SK-N-SH (cell line): ENCODE measurements around the gene HRK. TPM values are rescaled to one million over a fixed set of nuclear protein-coding genes. Genes with fewer than 3 reads are reported as not detected.
A peak's percentile ranks its signal among the peaks of the same experiment; 100 is the strongest.

ENCODE experiments used
- CTCF ChIA-PET: fragments of 300-600, 350-600 bp; formaldehyde crosslinking; extraction: SDS; loops from one replicate; lab custom pipeline; 2021; lab: Yijun Ruan, JAX
- POLR2A ChIA-PET: fragments of 350-600 bp; sonication (Branson Sonifier 250); formaldehyde crosslinking; extraction: SDS; loops from one replicate; lab custom pipeline; 2020; ENCODE audit warnings: antibody characterized with exemption, inconsistent platforms; lab: Yijun Ruan, JAX
- DNase-seq: peaks from one replicate; pipeline ENCODE4 v3.0.0; 2012
- H2AFZ ChIP-seq: fragments of 200-600 bp; sonication (generic); 2 replicates; pipeline ENCODE4 v1.8.1; 2016; ENCODE audit warnings: antibody characterized with exemption, mild to moderate bottlenecking, low read depth
- H3F3A ChIP-seq: fragments of 200-600 bp; sonication (generic); replicated peaks from 2 replicates; pipeline ENCODE3; 2016; ENCODE audit warnings: antibody characterized with exemption, mild to moderate bottlenecking; ENCODE audit not compliant: insufficient read depth
- H3K27ac ChIP-seq, 2 experiments: fragments of 200-500 bp in 1 of 2; fragments of 200-600 bp in 1 of 2; sonication (Bioruptor generic) in 1 of 2; sonication (generic), shearing (Covaris generic) in 1 of 2; 2 replicates each; pipeline versions ENCODE4 v1.5.1 to v1.6.1; 2014 to 2016; ENCODE audit warnings: low read depth in 2 of 2, inconsistent platforms in 1 of 2, low read length in 1 of 2, mild to moderate bottlenecking in 1 of 2, mixed read lengths in 1 of 2
- H3K27me3 ChIP-seq: fragments of 200-600 bp; sonication (generic), shearing (Covaris generic); 2 replicates; pipeline ENCODE4 v1.6.1; 2016; ENCODE audit warnings: mixed run types; ENCODE audit not compliant: insufficient read depth
- H3K36me3 ChIP-seq, 2 experiments: fragments of 200-500 bp in 1 of 2; fragments of 200-600 bp in 1 of 2; sonication (Bioruptor generic) in 1 of 2; sonication (generic) in 1 of 2; replicated peaks in 1 of 2; 2 replicates each; pipeline versions ENCODE3 to v1.5.1; 2014 to 2016; ENCODE audit warnings: low read length in 1 of 2, mild to moderate bottlenecking in 1 of 2; ENCODE audit not compliant: insufficient read depth in 2 of 2, control insufficient read depth in 1 of 2
- H3K4me1 ChIP-seq, 2 experiments: fragments of 200-500 bp in 1 of 2; fragments of 200-600 bp in 1 of 2; sonication (Bioruptor generic) in 1 of 2; sonication (generic), shearing (Covaris generic) in 1 of 2; 2 replicates each; pipeline versions ENCODE4 v1.5.1 to v1.6.1; 2014 to 2016; ENCODE audit warnings: low read depth in 1 of 2, low read length in 1 of 2, mixed run types in 1 of 2; ENCODE audit not compliant: insufficient read depth in 2 of 2, control insufficient read depth in 1 of 2
- H3K4me2 ChIP-seq: fragments of 200-600 bp; sonication (generic), shearing (Covaris generic); 2 replicates; pipeline ENCODE4 v1.6.1; 2017; ENCODE audit warnings: mixed run types
- H3K4me3 ChIP-seq, 2 experiments: fragments of 200-500 bp in 1 of 2; fragments of 200-600 bp in 1 of 2; sonication (Bioruptor generic) in 1 of 2; sonication (generic), shearing (Covaris generic) in 1 of 2; 2 replicates each; pipeline versions ENCODE4 v1.5.1 to v1.8.1; 2014 to 2016; ENCODE audit warnings: low read depth in 2 of 2, inconsistent platforms in 1 of 2, low read length in 1 of 2, mild to moderate bottlenecking in 1 of 2, mixed read lengths in 1 of 2, moderate library complexity in 1 of 2
- H3K79me2 ChIP-seq: fragments of 200-600 bp; sonication (generic); 2 replicates; pipeline ENCODE4 v1.8.1; 2017; ENCODE audit warnings: mild to moderate bottlenecking; ENCODE audit not compliant: insufficient read depth
- H3K9ac ChIP-seq: fragments of 200-600 bp; sonication (generic); 2 replicates; pipeline ENCODE4 v1.6.1; 2017; ENCODE audit warnings: mixed run types
- H3K9me2 ChIP-seq: fragments of 200-600 bp; sonication (generic); 2 replicates; pipeline ENCODE4 v1.6.1; 2017; ENCODE audit warnings: mixed run types
- H3K9me3 ChIP-seq: fragments of 200-600 bp; sonication (generic); 2 replicates; pipeline ENCODE4 v1.6.1; 2017; ENCODE audit warnings: mixed run types, mild to moderate bottlenecking, moderate library complexity
- H4K20me1 ChIP-seq: fragments of 200-600 bp; sonication (generic); 2 replicates; pipeline ENCODE4 v1.6.1; 2017; ENCODE audit warnings: mild to moderate bottlenecking, mixed run types; ENCODE audit not compliant: insufficient read depth
- CHD2 ChIP-seq: fragments of 150-350 bp; IDR thresholded peaks from 2 replicates; pipeline ENCODE4 v1.6.1; 2018; ENCODE audit warnings: low read length; ENCODE audit not compliant: partially characterized antibody
- CTCF ChIP-seq: fragments of 200-600 bp; sonication (generic); IDR thresholded peaks from 2 replicates; pipeline ENCODE4 v1.6.1; 2017; ENCODE audit warnings: antibody characterized with exemption, mild to moderate bottlenecking, moderate library complexity
- ELF1 ChIP-seq: IDR thresholded peaks from 2 replicates; pipeline ENCODE4 v1.4.0; 2012
- EP300 ChIP-seq, 2 experiments: IDR thresholded peaks; 2 replicates each; pipeline versions ENCODE4 v1.4.0 to v1.6.1; 2012; ENCODE audit warnings: borderline replicate concordance in 1 of 2, low read depth in 1 of 2, low read length in 1 of 2
- EZH2phosphoT487 ChIP-seq: fragments of 200-600 bp; sonication (generic); IDR thresholded peaks from 2 replicates; pipeline ENCODE4 v1.6.1; 2017; ENCODE audit warnings: low read depth, mixed run types, mild to moderate bottlenecking, antibody characterized with exemption, moderate library complexity, borderline replicate concordance
- FOSL2 ChIP-seq: IDR thresholded peaks from 2 replicates; pipeline ENCODE4 v1.4.0; 2012; ENCODE audit warnings: low read depth, mild to moderate bottlenecking, moderate library complexity, borderline replicate concordance
- FOXJ3 ChIP-seq: sonication (generic); formaldehyde crosslinking; IDR thresholded peaks from 2 replicates; pipeline ENCODE4 v1.5.1; 2020; ENCODE audit warnings: mild to moderate bottlenecking, missing genetic modification reagents
- FOXM1 ChIP-seq: IDR thresholded peaks from 2 replicates; pipeline ENCODE4 v1.4.0; 2012; ENCODE audit warnings: low read depth, mild to moderate bottlenecking
- GABPA ChIP-seq: IDR thresholded peaks from 2 replicates; pipeline ENCODE4 v1.4.0; 2012; ENCODE audit warnings: low read depth, mild to moderate bottlenecking
- IRF3 ChIP-seq: fragments of 150-350 bp; IDR thresholded peaks from 2 replicates; pipeline ENCODE4 v1.6.1; 2016; ENCODE audit warnings: mild to moderate bottlenecking, low read depth, low read length
- JUND ChIP-seq: IDR thresholded peaks from 2 replicates; pipeline ENCODE4 v1.4.0; 2012
- MEF2A ChIP-seq: IDR thresholded peaks from 2 replicates; pipeline ENCODE4 v1.4.0; 2012; ENCODE audit warnings: low read depth, borderline replicate concordance
- NFIC ChIP-seq: IDR thresholded peaks from 2 replicates; pipeline ENCODE4 v1.4.0; 2012; ENCODE audit warnings: borderline replicate concordance
- PBX3 ChIP-seq: IDR thresholded peaks from 2 replicates; pipeline ENCODE4; 2012
- POLR2AphosphoS5 ChIP-seq: IDR thresholded peaks from 2 replicates; pipeline ENCODE4 v1.6.1; 2012; ENCODE audit warnings: low read depth, low read length
- RCOR1 ChIP-seq: fragments of 150-350 bp; IDR thresholded peaks from 2 replicates; pipeline ENCODE4 v1.6.1; 2017; ENCODE audit warnings: antibody characterized with exemption, low read length
- TCF12 ChIP-seq: IDR thresholded peaks from 2 replicates; pipeline ENCODE4 v1.4.0; 2012
- TEAD4 ChIP-seq: IDR thresholded peaks from 2 replicates; pipeline ENCODE4 v1.4.0; 2012; ENCODE audit warnings: mild to moderate bottlenecking, borderline replicate concordance; ENCODE audit not compliant: insufficient read depth
- USF2 ChIP-seq: fragments of 150-350 bp; IDR thresholded peaks from 2 replicates; pipeline ENCODE4 v1.6.1; 2017; ENCODE audit warnings: antibody characterized with exemption, low read length, low read depth, borderline replicate concordance
- YY1 ChIP-seq: IDR thresholded peaks from 2 replicates; pipeline ENCODE4 v1.4.0; 2012; ENCODE audit warnings: low read depth, mild to moderate bottlenecking
- WGBS: methylation state at CpG from one replicate; pipeline ENCODE4 v1.1.6; 2017; ENCODE audit warnings: low lambda C conversion rate; 5-methylcytosine and 5-hydroxymethylcytosine counted together
- polyA plus RNA-seq, 3 experiments: library from polyadenylated mRNA; depleted of rRNA; stranded (reverse); fragments of >200 nt; gene quantifications; 2 replicates each; pipeline ENCODE4 v1.2.3, GENCODE V29; 2012

HRK gene
- polyA plus RNA-seq, 1 of the 3 experiments (the other 2 are of a cell fraction) = 0.02 TPM

- H3K4me1 ChIP-seq = peaks cover 0 to 9% of the 10 kb centered on the region in 2 experiments; a peak in 1 of 4 replicates
- POLR2A ChIA-PET = no interaction called here
- H2AFZ ChIP-seq = no peak overlapping the region
- H3K4me3 ChIP-seq = no peak overlapping the region
- no peak overlapping the region for H3K9ac ChIP-seq
- peak overlapping the region; percentile 52; the same call in 1 of the 2 replicates for H3K4me2 ChIP-seq
- no peaks in the 10 kb centered on the region; the same call in 1 of the 2 replicates for H3K27me3 ChIP-seq
- no peak for DNase-seq
- H4K20me1 ChIP-seq = no peaks in the 10 kb centered on the region
- H3K9me2 ChIP-seq = no peaks in the 10 kb centered on the region
- no peak overlapping the region for H3K27ac ChIP-seq
- no peaks in the 10 kb centered on the region for H3K79me2 ChIP-seq
- no peaks in the 10 kb centered on the region for H3K36me3 ChIP-seq
- 36% methylated on average over 5 of the region's 5 CpGs for WGBS
- TF ChIP-seq FOXM1 (no peak), GABPA (no peak), CTCF (no peak), EP300 (IDR thresholded peaks at IDR 0.05; ENCODE audit: borderline replicate concordance in 1 of 2, low read depth in 1 of 2, low read length in 1 of 2) (no peak), PBX3 (no peak), FOXJ3 (no peak), RCOR1 (no peak), TCF12 (no peak), FOSL2 (no peak), EZH2phosphoT487 (no peak), CHD2 (no peak), JUND (no peak), MEF2A (no peak), IRF3 (no peak), TEAD4 (no peak), POLR2AphosphoS5 (no peak), YY1 (no peak), ELF1 (no peak), NFIC (no peak), USF2 (no peak)
- TF ChIP-seq, all 33 proteins: peak for 0
- Histone ChIP-seq H3K9me3 (no peaks in the 10 kb centered on the region), H3F3A (peaks cover 2% of the 10 kb centered on the region)
- CTCF ChIA-PET = no interaction called here
Observed at GRCh38 chr12:116859079-116859478, 22.2 kb downstream of the HRK start.
